GM10266 (cell line): ENCODE measurements around the gene TMEM183A.

Experiments
- DNase-seq: peaks from one replicate; pipeline ENCODE4 v3.0.0; 2012; ENCODE audit errors: extremely low spot score
- TF ChIP-seq, protein P1 (sequence below): IDR thresholded peaks from 2 replicates; pipeline ENCODE4 v1.5.1; 2012; ENCODE audit warnings: mild to moderate bottlenecking, low read depth; ENCODE audit not compliant: control insufficient read depth, insufficient read depth; ENCODE audit errors: missing control alignments

The TMEM183A gene

DNA sequence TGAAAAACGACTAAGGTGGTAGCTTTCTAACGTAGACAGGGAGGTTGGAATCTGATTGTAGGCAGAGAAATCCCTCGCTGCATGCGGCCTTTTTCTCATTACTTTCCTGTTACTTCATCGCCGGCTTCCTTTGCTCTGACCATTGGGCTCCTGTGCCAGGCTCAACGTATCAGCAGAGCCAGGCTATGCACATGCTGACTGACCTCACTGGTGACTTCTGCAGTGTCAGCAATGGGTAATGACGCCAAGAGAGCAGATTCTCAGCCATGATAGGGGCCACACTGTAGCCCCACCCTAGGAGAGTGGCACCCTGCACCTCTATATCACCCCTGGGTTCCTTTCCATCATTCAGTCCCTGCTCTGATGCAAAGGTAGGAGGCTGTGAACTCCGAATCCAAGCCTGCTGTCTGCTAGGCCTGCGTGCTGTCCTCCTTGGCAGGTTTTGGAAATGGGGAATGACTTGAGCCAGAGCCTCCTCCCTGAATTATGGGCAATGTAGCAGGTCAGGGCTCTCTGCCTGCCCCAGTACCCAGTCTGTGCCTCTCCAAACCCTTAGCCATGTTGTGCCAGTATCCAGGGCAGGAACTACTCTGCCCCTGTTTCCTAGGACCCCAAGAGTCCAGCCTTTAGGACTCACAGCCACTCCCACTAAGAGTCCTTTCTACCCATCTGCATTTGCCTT is 30.5 kb downstream of the TMEM183A start:
- TF ChIP-seq, protein P1, sequence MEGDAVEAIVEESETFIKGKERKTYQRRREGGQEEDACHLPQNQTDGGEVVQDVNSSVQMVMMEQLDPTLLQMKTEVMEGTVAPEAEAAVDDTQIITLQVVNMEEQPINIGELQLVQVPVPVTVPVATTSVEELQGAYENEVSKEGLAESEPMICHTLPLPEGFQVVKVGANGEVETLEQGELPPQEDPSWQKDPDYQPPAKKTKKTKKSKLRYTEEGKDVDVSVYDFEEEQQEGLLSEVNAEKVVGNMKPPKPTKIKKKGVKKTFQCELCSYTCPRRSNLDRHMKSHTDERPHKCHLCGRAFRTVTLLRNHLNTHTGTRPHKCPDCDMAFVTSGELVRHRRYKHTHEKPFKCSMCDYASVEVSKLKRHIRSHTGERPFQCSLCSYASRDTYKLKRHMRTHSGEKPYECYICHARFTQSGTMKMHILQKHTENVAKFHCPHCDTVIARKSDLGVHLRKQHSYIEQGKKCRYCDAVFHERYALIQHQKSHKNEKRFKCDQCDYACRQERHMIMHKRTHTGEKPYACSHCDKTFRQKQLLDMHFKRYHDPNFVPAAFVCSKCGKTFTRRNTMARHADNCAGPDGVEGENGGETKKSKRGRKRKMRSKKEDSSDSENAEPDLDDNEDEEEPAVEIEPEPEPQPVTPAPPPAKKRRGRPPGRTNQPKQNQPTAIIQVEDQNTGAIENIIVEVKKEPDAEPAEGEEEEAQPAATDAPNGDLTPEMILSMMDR: no peak
- DNase-seq: no peak

DNA sequence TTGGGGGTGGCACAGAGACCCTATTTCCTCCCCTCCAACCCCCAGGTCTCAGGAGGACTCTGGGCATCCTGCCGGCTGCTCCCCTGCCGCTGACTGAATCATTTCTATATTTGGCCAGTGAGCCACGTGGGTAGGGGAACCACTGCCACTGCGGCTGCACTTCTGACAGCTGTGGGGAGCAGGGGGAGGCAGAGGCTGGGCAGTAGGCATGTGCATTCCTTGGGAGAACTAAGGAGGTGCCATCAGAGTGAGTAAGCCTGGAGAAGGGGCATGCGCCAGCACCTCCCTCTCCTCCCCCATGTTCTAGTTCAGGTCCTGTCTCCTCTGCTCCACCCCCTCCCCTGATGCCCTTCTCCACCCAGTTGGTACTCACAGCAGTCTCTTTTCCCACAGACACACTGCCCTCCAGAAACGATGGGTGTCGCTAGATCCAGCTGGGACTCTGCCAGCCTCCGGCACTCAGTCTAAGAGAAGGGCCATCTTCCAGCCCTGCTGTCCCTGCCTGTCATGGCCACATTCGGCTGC is 31.1 kb downstream of the TMEM183A start:
- DNase-seq: peak; percentile 52
- TF ChIP-seq, protein P1: no peak

DNA sequence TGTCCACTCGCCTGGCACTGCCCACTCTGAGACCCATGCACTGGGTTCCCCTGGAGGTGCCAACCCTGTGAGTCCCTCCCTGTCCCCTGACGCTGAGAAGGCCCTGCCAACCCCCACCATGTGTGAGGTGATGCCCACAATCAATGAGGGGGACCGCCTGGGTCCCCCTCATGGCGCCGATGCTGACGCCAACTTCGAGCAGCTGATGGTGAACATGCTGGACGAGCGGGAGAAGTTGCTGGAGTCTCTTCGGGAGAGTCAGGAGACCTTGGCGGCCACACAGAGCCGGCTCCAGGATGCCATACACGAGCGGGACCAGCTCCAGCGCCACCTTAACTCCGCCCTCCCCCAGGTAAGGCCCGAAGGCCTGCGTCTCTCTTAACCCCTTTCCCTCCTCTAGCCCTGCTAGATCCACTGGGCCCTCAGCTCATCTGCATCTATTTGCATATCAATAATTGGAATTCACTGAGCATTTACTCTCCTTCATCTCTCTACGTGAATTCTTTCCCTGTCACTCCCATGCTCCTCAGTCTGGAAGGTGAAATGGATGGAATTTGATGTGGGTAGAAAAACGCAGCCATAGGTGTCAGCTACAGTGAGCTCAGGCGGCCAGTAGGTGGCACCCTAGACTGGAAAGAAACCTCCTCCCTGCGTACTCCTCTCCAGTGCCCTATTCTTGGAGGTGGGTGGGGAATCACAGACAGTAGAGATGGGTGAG is 31.9 kb downstream of the TMEM183A start:
- DNase-seq: peak; percentile 74
- TF ChIP-seq, protein P1: peak; percentile 89

DNA sequence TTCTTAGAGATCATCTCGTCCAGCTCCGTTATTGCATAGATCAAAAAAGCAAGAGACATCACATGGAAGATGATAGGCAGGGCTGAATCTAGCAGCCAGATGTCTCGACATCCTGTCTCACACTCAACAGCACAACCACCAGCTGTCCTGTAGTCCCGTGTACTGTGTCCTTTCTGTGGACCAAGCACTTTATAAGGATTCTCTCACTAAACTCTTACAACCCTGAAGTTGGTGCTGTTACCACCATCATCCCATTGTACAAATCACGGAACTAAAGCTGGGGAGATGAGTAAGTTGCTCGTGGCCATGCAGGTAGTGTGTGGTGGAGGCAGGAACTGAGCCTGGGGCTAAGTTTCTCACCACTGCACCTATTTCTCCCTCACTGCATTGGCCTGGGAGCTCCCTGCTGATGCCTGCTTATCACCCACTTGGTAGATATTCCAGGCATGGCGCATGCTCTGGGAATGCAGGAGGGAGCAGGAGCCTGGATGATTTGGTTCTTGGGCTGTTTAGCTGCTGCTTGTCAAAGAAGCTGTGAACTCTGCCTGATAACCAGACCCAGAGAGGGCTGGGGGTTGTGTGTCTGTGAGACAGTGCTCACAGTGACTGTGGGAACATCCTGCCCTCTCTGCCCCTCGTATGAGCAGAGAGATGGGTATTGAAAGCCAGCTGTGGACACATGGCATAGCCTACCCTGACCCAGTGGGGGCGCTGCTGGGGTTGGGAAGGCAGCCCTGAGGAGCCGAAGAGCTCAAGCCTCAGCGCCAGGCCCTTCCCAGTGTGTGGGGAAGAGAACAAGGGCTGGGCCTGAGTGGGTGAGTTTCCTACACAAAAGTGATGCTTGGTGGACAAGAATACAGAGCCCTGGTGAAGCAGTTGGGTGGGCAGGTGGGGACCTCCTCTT is 32.7 kb downstream of the TMEM183A start:
- no peak for DNase-seq
- TF ChIP-seq, protein P1: no peak

DNA sequence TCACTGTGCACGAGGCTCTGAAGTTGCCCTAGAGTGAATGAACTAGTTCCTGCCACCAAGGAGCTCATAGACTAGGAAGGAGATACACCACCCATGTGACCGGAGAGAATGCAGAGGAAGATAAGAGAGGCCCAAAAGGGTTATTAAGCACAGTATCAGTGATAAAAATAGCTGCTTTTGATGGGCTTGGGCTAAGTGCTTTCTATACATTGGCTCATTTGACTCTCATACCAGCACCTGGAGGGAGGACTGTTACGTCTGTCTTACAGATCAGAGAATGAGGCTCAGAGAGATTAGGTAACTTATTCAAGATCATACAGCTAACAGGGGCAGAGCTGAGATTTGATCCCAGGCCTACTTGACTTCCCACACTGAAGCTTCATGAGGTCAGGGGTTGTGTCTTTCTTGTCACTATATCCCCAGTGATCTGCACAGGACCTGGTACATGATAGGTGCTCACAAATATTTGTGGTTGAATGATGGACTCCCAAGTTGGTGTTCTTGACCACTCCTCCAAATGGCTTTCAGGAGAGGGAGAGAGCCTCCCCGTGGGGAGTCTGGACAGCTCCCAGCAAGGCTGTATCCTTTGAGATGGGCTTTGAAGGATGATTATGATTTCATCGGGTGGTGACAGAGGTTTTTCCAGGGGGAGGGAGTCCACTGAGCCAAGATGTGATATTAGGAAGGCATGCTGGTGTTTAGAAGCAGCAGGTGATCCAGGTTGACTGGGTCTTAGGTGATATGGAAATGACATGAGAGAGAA is 33.5 kb downstream of the TMEM183A start:
- no peak for DNase-seq
- TF ChIP-seq, protein P1: no peak

DNA sequence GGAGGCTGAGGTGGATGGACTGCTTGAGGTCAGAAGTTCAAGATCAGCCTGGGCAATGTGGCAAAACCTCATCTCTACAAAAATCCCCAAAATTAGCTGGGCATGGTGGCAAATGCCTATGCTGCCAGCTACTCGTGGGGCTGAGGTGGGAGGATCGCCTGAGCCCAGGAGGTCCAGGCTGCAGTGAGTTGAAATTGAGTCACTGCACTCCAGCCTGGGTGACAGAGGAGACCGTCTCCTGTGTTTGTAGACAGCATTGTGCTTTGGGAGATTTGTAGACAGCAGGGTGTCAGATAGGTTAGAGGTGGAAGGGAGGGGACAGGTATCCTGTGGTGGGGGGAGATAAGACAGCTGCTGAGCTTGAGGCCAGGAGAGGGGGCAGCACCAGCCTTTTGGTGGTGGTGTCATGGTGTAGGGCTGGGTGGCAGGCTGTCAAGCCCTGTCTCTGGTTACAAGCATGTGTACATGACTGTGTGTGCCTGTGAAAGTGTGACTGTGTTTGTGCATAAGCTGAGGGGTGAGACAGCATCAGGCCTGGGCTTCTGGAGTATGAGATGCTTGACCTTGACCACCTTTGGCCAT is 34.3 kb downstream of the TMEM183A start:
- TF ChIP-seq, protein P1: no peak
- no peak for DNase-seq
